Measurements from ENCODE around the gene ACTMAP.

DNA sequence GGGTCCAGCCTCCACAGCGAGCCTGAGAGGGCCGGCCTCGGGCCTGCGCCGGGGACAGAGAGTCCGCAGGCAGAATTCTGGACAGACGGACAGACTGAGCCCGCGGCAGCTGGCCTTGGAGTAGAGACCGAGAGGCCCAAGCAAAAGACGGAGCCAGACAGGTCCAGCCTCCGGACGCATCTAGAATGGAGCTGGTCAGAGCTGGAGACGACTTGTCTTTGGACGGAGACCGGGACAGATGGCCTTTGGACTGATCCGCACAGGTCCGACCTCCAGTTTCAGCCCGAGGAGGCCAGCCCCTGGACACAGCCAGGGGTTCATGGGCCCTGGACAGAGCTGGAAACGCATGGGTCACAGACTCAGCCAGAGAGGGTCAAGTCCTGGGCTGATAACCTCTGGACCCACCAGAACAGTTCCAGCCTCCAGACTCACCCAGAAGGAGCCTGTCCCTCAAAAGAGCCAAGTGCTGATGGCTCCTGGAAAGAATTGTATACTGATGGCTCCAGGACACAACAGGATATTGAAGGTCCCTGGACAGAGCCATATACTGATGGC, 32.9 kb downstream of the ACTMAP start:
- TF ChIP-seq, protein P1, sequence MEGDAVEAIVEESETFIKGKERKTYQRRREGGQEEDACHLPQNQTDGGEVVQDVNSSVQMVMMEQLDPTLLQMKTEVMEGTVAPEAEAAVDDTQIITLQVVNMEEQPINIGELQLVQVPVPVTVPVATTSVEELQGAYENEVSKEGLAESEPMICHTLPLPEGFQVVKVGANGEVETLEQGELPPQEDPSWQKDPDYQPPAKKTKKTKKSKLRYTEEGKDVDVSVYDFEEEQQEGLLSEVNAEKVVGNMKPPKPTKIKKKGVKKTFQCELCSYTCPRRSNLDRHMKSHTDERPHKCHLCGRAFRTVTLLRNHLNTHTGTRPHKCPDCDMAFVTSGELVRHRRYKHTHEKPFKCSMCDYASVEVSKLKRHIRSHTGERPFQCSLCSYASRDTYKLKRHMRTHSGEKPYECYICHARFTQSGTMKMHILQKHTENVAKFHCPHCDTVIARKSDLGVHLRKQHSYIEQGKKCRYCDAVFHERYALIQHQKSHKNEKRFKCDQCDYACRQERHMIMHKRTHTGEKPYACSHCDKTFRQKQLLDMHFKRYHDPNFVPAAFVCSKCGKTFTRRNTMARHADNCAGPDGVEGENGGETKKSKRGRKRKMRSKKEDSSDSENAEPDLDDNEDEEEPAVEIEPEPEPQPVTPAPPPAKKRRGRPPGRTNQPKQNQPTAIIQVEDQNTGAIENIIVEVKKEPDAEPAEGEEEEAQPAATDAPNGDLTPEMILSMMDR (IDR thresholded peaks at IDR 0.05): no peak
- no peak for TF ChIP-seq POLR2A (IDR thresholded peaks at IDR 0.05)

Data from heart left ventricle (tissue), 13 donors.